ENCODE measurements around the gene PANX2.

PANX2 gene

DNA sequence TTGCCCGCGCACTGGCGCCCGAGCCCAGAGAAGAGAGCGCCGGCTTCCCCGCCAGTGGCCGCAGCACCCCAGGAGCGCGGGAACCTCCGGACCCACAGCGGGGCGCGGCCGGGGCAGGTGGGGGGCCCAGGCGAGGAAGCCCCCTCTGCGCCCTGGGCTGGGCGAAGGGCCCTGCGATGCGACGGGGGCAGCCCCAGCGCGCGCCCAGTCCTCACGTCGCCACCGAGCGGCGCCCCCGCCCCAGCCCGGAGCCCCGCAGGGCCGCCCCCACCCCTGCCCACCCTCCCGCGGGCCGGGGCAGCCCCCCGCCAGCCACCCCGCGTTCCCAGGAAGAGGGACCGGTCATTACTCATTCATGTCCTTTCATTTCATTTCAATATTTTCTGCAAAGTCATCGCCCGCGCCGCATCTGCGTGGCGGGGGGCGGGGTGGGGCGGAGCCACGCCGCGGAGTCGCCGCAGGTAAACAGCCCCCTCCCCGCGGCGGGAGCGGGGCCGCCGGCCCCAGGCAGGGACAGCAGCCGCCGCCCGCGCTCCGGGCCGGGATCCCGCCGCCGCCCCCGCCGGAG is 673 bp upstream of the PANX2 start:
- DNase-seq (ENCODE audit: low read depth in 2 of 2), result no peak

DNA sequence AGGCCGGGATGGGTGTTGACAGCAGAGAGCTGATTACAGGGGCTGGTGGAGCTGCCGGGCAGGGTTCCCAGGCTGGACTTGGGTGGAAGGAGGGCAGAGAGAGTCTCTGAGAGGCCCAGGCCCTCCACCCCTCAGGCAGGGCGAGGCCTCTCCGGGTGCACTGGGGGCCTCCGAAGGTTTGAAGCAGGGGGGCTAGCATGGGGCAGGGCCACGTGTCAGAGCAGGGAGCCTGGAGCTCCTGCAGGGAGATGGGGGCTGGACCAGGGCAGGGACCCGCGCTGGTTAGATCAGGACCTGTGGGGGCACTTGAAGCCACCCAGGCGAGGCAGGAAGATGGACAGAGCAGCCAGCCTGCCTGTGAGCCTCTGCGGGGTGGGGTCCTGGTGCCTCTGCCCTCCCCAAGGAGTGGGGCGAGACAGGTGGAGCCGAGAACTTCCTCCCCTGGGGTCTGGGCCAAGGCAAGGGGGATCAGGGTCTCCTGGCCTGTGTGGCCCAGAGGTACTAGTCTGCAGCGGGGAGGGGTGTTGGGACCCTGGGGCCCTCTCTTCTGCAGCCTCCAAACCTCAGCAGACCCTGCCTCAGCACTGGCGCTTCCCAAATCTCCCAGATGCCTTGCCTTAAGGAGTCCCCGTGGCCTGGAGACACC is 911 bp downstream of the PANX2 start:
- DNase-seq (ENCODE audit: low read depth in 2 of 2), result no peak

DNA sequence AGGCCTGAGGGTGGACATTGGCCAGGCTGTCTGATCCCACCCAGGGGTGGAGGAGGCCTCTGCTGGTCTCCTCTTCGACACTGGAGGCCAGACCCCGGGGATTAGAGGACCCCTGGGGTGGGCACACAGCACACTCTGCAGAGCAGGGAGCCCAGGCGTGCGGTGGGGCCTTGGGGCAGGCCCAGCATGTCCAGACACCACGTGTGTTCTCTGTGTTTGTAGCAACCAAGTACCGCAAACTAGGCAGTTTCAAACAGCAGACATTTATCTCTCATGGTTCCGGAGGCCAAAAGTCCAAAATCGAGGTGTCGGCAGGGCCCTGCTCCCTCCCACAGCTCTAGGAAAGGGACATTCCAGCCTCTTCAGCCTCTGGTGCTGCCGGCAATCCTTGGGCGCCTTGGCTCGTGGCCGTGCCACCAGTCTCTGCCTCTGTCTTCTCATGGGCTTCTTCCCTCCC is 1.5 kb downstream of the PANX2 start:
- no peak for DNase-seq (ENCODE audit: low read depth in 2 of 2)

DNA sequence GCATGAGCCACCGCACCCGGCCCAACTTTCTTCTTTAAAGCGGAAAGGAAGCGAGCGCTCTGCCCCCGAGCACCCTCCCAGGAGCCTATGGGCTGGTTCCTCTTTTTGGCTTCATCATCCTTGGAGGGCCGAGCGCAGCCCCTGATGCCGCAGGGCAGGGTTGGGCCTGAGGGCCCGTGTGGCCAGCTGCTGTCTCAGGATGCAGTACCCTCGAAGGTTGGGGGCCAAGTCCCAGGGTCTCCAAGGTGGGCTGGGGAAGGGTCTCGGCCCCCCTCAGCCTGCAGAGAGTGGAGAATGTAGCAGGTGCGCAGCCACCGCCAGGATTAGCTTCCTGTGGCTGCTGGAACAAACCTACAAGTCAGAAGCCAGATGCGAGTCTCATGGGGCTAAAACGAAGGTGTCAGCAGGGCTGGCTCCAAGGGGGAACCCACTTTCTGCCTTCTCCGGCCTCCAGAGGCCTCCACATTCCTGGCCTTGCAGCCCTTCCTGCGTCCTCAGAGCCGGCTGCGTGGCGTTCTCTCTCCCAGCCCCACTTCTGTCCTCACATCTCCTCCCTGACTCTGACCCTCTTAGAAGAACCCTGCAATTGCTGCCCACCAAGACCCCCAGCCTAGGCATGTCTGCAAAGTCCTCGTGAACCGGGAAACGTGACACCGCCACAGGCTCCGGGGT is 2.9 kb downstream of the PANX2 start:
- no peak for DNase-seq (ENCODE audit: low read depth in 2 of 2)

DNA sequence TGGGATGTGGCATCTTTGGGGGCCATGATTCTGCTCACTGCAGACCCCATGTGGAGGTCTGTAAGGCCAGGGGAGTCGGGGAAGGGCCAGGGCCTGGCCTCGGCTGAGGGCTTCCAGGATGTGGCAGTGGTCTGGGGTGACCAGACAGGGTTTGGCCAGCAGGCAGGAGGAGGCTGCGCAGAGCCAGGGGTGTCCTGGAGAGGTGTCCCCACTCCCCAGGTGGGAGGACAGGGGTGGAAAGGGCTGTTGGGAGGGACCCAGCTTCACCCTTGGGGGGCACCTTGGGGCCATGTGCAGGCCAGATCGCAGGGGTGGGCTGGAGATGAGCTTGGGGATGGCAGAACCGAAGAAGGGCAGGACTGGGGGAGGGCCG is 3.4 kb downstream of the PANX2 start:
- no peak for DNase-seq (ENCODE audit: low read depth in 2 of 2)

DNA sequence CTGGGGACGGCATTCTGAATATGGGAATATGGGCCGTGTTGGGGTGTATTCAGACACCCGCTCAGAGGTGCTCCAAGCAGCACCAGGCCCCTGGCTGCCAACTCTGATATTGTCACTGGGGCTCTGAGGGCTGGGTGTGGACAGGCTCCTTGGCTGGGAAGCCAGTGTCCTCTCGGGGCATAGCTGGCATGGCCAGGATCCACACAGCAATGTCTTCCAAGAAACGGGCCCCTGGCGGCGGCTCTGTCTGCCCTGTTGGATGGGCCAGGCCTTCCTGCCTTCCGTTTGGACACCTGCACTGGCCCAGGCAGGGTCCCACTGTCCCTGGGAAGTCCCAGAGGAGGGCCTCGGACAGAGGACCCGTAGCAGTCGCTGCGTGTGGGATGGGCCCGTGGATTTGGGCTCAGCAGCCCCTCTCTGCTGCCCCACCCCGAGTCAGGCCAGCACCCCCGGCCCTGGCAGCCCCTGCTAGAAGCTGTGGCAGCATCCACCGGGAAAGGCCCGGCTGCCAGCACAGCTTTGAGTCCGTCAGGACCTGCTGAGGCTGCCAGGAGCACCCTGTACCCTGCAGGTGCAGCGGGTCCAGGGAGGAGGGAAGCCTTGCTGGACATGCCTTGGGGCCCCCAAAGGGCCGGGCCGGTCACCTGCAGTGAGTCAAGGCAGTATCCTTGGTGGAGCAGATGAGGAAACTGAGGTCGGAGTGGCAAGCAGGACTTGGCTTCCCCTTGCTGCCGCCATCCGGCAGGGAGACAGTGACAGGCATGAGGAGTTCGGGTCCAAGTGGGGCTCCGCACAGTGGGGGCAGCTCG is 4.1 kb downstream of the PANX2 start:
- DNase-seq (ENCODE audit: low read depth in 2 of 2), result no peak

DNA sequence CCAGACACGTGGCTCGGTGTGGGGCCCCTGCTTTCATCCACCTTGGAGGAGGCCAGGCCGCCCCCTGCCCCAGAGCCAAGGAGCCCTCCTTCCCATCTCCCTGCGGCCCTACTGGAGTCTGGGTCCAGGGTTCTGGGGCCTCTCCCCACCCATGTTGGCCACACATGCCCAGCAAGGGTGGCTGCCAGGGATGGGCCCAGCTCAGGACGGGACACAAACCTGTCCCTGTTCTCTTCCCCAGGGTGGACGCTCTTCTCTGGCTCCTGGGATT is 4.6 kb downstream of the PANX2 start:
- no peak for DNase-seq (ENCODE audit: low read depth in 2 of 2)

DNA sequence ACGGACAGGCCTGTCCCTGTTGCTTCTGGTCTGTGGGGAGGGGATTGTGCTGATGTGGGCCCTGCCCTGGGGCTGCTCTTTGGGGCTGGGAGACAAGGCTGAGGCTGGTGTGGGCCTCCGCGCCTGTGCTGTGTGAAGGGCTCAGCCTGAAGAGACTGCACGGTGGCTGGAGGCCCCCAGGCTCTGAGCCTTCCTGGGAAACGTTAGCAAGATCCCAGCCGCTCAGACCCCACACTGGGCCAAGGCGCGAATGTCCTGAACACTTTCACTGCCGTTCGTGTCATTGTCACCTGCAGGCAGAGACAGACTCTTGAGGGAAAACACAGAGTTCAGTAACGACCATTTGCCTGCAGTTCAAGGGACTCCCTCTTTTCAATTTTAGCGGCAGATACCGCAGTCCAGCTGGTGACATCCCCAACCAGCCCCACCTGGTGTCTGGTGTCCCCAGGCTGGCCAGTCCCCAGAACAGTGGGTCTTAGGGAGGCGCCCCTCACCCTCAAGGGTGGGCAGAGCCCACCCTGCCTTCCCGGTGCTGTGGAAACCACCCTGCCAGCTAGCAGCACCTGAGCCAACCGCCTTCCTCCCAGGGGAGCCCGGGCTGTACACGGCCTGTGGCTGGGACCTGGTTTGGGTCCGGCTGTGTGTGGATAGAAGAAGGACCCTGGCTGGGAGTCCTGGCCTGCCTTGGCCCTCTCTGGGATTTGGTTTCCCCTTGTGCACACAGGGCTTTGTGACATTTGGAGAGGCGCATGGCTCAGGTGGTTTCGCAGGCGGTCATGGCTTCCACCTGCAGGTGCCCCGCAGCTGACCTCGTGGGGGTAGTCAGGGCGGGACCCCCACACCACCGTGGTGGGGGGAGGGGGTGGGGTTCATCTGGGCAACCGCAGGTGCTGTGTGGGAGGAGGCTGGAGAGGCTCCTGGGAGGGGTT is 5.7 kb downstream of the PANX2 start:
- DNase-seq (ENCODE audit: low read depth in 2 of 2), result no peak

DNA sequence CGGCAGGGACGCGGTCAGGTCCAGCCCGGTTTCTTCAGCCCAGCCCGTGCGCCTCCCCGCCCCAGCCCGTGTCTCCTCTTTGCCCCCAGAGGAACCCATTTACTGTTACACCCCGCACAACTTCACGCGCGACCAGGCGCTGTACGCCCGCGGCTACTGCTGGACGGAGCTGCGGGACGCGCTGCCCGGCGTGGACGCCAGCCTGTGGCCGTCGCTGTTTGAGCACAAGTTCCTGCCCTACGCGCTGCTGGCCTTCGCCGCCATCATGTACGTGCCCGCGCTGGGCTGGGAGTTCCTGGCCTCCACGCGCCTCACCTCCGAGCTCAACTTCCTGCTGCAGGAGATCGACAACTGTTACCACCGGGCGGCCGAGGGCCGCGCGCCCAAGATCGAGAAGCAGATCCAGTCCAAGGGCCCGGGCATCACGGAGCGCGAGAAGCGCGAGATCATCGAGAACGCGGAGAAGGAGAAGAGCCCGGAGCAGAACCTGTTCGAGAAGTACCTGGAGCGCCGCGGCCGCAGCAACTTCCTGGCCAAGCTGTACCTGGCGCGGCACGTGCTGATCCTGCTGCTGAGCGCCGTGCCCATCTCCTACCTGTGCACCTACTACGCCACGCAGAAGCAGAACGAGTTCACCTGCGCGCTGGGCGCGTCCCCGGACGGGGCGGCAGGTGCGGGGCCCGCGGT is 6.5 kb downstream of the PANX2 start:
- DNase-seq (ENCODE audit: low read depth in 2 of 2), result no peak

DNA sequence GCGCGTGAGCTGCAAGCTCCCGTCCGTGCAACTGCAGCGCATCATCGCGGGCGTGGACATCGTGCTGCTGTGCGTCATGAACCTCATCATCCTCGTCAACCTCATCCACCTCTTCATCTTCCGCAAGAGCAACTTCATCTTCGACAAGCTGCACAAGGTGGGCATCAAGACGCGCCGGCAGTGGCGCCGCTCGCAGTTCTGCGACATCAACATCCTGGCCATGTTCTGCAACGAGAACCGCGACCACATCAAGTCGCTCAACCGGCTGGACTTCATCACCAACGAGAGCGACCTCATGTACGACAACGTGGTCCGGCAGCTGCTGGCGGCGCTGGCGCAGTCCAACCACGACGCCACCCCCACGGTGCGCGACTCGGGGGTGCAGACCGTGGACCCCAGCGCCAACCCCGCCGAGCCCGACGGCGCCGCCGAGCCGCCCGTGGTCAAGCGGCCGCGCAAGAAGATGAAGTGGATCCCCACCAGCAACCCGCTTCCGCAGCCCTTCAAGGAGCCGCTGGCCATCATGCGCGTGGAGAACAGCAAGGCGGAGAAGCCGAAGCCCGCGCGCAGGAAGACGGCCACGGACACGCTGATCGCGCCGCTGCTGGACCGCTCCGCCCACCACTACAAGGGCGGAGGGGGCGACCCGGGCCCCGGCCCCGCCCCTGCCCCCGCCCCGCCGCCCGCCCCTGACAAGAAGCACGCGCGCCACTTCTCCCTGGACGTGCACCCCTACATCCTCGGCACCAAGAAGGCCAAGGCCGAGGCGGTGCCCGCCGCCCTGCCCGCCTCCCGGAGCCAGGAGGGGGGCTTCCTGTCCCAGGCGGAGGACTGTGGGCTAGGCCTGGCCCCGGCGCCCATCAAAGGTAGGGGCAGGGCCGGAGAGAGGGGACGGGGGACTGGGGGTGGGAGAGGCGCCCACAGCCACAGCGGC is 7.3 kb downstream of the PANX2 start:
- DNase-seq (ENCODE audit: low read depth in 2 of 2), result no peak

DNA sequence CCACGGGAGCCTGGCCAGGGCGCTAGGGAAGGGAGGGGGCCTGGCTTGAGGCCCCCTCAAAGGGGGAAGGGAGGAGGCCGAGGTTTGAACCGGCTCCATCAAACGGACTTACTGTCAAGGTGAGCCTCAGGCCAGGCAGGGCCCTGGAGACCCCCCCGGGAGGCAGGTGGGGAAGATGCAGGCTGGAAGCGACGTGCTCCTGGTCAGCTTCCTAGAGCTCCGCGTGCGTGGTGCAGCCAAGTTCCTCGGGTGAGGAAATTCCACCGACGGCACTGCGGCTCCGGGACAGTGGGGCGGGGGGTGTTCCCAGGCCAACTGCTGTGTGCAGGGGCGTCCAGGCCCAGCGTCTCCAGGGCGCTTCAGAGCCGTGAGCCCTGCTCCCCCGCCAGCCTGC is 7.9 kb downstream of the PANX2 start:
- DNase-seq (ENCODE audit: low read depth in 2 of 2), result no peak

DNA sequence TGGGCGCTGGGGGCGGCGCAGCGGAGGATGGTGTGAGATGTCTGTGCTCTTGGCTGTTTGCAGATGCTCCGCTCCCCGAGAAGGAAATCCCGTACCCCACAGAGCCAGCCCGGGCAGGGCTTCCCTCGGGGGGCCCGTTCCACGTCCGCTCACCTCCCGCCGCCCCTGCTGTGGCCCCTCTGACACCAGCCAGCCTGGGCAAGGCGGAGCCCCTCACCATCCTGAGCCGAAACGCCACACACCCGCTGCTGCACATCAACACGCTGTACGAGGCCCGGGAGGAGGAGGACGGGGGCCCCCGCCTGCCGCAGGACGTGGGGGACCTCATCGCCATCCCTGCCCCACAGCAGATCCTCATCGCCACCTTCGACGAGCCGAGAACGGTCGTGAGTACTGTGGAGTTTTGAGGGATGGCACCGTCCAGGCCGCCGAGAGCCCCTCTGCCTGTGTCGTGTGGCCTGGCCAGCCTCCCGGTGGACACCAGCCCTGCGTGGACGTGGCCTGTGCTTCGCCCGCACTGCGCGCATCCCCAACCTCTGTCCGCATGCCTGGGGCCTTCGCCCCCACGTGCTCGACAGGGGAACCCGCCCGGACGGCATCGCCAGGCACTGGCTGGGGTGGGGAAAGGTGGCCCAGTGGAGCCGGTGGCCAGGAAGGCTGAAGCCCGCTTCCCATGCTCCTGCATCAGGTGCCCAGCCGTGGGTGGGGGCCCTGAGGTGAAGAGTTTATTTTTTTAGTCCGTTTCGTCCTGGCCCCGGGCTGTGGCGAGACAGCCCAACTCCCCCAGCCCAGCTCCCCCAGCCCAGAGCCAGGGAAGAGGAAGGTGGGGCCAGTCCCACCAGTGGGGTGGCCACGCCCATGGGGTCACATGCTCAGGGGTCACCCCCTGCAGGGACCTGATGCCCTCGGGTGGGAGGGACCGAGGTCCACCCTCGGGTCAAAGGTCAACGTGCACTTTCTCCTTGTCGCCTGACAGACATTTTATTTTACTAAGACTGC is 8.6 kb downstream of the PANX2 start:
- DNase-seq (ENCODE audit: low read depth in 2 of 2), result no peak

DNA sequence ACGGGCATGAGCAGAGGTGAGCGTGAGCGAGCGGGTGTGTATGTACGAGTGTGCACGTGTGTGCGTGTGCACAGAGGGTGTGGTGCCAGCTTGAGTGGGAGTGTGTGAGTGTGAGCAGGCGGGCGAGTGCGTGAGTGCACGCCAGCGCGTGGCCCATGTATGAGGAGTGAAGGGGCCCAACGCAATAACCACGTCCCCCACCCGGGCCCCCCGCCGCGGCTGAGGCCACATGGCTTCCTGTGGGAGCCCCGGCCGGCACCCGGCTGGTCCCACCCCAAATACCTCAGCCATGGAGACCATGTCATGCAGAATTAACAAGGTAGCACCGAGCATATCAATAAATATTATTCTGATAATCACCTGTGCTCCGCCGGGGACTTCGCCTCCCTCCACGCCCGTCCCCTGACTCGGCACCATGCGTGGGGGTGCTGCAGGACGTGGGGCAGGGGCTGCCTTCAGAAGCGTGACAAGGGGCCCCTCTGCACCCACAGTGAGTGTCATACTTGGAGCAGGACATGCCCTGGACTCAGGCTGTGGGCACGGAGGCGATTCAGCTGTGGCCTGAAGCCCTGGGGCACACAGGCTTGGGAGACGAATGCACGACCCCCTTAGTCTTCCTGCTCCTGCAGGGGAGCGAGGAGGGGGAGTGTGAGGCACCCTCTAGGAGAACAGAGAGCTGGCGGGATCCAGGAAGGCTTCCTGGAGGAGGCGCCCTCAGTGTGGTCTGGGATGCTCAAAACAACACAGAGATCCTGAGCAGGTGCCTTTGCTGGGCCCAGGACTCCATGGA is 9.6 kb downstream of the PANX2 start:
- DNase-seq (ENCODE audit: low read depth in 2 of 2), result no peak

DNA sequence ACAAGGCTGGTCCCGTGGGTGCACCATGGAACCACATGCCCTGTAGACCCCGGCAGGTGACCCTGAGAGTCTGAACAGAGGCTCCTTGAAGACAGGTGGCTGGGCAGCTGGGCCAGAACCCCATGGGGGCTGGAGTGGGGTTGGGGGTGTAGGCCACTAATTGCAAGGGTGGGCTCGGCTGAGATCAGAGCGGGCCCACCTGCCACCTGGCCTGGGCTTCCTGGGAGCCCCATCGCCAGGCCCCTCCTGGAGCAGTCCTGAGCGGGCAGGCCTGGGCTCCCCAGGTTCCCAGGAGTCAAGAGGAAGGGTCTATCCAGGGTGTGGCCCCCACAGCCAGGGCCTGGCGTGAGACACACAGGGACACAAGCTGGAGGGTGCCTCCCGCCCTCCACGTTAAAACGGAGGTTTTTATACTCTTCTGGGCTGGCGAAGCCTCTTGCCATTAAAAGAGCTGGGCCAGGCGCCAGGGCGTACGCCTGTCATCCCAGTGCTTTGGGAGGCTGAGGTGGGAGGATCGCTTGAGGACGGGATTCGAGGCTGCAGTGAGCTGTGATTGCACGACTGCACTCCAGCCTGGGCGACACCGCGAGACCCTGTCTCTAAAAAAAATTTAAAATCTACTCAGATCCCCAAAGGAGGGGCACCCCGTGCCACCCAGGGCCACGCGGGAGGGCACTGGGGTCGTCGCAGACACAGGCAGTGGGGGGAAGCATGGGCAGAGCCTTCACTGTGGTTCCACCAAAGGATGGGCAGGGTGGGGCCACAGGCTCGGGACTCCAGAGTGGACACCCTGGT is 10.4 kb downstream of the PANX2 start:
- no peak for DNase-seq (ENCODE audit: low read depth in 2 of 2)

DNA sequence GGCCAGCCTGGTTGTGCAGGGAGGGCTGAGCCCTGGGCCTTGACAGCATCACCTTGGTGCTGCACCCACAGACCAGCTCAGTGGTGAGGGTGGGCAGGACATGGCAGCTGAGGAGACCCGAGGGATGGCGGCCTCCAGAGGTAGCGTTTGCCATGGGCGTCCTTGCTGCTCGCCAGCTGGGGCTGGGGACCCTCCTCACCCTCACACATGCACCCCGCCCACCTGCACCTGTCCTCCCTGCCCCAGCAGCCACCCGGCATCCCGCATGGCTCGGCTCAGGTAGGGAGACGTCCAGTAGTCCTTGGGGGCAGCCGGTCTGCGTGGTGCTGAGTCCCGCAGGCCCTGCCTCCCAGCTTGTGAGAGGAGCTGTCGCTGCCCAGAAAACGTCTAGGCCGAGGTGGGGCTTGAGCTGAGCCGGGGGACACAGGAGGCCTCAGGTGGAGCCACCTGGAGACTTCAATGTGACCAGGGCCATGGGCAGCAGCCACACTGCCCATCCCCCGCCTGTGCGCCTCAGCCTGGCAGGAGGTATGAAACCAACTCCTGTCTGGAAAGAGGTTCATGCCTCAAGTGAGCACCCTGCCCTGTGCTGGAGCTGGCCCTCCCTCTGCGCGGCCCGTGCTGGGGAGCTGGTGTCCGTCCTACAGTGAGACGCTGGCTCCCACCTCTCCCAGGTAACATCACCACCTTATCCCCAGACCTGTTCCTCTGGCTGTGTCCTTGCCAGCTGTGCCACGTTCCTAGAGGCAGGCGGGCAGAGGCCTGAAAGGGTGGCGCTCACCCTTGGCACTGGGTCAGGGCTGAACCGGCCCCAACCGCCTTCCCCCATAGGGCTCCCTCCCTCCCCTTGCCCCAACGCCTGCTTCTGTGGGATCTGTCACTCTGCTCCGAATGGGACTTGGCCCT is 11.9 kb downstream of the PANX2 start:
- no peak for DNase-seq (ENCODE audit: low read depth in 2 of 2)

Measured in stimulated activated CD8-positive, alpha-beta memory T cell treated with anti-CD3 and anti-CD28 coated beads, Interleukin-2, amount 100 ng/mL, for 1 hour (primary cell).